ENCODE data around the gene ROBO1.

DNA sequence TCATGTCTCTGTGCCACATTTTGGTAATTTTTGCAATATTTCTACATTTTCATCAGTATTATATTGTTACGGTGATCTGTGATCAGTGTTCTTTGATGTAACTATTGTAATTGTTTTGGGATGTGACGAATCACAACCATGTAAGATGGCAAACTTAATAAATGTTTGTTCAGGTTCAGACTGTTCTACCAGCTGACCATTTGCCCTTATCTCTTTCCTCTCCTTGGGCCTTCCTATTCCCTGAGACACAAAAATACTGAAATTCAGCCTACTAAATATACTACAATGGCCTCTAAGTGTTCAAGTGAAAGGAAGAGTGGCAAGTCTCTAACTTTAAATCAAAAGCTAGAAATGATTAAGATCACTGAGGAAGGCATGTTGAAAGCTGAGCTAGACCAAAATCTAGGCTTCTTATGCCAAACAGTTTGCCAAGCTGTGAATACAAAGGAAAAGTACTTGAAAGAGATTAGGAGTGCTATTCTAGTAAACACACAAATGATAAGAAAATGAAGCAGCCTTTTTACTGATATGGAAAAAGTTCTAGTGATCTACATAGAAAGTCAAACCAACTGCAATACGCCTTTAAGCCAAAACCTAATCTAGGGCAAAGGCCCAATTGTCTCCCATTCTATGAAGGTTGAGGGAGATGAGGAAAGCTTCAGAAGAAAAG is 952.8 kb downstream of the ROBO1 start:
- no peak for TF ChIP-seq POLR2A (IDR thresholded peaks at IDR 0.05)
- TF ChIP-seq, protein P1, sequence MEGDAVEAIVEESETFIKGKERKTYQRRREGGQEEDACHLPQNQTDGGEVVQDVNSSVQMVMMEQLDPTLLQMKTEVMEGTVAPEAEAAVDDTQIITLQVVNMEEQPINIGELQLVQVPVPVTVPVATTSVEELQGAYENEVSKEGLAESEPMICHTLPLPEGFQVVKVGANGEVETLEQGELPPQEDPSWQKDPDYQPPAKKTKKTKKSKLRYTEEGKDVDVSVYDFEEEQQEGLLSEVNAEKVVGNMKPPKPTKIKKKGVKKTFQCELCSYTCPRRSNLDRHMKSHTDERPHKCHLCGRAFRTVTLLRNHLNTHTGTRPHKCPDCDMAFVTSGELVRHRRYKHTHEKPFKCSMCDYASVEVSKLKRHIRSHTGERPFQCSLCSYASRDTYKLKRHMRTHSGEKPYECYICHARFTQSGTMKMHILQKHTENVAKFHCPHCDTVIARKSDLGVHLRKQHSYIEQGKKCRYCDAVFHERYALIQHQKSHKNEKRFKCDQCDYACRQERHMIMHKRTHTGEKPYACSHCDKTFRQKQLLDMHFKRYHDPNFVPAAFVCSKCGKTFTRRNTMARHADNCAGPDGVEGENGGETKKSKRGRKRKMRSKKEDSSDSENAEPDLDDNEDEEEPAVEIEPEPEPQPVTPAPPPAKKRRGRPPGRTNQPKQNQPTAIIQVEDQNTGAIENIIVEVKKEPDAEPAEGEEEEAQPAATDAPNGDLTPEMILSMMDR (IDR thresholded peaks at IDR 0.05): no peak

Data from right lobe of liver (tissue), 4 donors.